ENCODE data around the gene MKLN1.
A peak's percentile ranks its signal among the peaks of the same experiment; 100 is the strongest.
"Not testable (repeated sequence)": the region's sequence is repeated elsewhere in the genome, so short reads cannot be mapped to it uniquely, and the experiment has no call there.

MKLN1 gene

DNA sequence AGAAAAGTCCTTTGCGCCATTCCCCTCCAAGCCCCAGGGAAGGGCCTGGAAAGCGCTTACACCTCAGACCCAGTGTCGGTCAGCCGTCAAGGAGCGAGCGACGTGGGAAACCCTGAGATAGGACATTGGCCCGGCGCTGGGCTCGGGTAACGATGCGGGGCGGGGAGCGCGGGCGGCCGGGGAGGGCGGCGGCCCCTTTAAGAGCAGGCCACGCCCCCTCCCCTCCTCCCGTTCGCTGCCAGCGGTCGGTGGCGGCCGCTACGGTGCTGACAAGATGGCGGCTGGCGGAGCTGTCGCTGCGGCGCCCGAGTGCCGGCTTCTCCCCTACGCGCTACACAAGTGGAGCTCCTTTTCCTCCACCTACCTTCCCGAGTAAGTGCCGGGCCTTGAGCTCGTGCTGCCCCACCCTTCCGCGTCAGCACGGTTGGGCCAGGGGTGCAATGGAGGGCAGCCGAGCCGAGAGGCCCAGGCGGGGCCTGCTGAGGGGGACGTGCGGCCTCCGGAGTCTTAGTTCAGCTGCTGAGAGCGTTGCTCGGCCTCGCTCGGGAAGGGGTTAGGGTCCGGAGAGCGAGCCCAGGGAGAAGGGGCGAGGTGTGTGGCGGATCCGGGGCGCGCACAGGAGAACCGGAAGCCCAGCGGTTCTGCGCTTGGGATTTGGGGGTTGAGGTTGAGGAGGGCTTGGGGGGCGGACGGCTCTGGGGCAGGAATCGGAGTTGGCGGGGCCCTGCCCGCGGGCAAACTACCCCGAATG lies at the start of gene MKLN1:
Gene MKLN1, plus strand, starts transcription at position 251 of the 751 bp plus-strand sequence. Its CDS starts 24 bp downstream, at position 275.
- DNase-seq (ENCODE audit: low spot score): peak; percentile 90

DNA sequence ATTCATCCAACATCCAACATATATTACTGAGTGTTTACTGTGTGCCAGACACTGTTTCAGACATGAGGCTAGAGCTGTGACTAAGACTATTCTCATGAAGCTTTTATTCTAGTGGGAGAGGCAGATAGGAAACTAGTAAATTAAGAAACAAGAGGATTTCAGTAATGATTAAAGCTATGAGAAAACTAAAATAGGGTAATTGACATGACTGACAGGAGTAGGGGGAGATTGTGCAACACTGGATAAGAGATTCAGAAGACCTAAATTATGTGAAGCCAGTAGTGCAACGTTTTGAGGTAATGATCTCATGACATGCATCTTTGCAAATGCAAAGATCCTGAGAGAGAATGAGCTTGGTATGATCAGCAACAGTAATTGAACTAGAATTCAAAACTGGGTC lies 48.6 kb upstream of the MKLN1 start:
- DNase-seq (ENCODE audit: low spot score): no peak

GRCh38 chr7:131281266-131282048 lies 46.2 kb upstream of the MKLN1 start:
- DNase-seq (ENCODE audit: low spot score): no peak

DNA sequence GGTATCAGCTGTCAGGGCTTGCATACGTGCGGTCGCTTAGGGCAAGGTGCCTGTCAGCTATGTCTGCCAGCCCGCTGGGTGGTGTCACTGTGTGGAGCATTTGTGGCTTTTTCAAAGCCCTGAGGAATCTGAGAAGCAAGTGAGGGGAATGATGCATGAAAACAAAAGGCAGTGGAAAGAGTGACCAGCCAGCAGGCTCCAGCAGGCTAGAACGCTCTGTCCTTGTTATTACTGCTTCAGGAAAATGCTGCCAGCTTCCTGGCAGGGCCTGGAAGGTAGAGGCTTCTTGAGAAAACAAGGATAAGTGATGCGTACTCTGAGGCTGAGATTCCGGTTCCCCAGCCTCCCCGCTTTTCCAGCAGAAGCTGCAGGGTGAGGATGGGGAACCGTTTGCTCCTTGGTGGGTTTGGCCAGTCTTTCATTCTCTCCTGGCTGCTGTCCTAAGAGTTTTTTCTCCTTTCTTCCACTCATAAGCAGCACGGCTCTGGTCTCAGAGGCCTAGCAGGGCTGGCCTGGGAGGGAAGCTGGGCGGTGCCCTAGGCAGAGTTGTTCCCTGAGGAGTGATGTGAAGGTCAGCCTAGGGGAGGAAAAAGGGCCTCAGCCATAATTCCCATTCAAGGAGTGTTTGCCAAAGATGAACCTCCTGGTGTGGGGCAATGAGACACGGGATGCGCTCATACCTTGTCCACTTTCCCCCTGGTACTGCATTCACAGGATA lies 42.8 kb upstream of the MKLN1 start:
- DNase-seq (ENCODE audit: low spot score): no peak

DNA sequence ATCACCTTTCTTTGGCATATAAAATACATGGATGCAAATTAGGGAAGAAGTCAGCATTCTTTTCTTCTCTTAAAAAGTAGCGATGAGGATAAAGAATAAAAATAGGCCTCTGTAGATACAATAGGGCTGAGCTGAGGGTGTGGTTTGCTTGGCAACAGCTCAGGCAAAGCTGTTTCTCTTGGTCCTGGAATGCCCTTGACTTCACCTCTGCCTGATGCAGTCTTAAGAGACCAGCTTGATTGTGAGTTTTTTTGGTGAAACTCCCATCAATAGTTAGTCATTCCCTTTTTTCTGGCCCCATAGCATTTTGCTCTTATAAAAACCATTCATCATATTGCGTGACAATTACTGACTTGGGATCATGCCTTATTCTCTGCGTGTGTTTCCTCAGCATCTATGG lies 42.1 kb upstream of the MKLN1 start:
- DNase-seq (ENCODE audit: low spot score): no peak

DNA sequence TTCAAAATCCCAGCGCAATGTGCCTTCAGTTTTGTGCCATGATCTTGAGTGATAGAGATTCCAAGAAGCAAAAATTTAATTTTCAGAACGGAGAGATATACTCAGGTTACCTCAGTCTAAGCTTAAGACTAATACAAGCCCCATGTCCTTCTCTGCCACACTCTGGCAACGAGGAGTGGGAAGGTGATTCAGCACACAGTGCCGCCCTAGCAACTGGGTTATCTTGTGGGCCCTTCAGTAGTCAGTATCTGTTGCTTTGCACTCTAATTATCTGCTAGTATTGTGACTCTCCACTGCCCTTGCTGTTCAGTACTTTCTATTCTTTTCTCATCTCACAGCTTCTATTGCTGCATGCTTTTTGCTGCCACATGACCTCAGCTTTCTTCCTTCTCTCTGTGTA lies 39.2 kb upstream of the MKLN1 start:
- no peak for DNase-seq (ENCODE audit: low spot score)

DNA sequence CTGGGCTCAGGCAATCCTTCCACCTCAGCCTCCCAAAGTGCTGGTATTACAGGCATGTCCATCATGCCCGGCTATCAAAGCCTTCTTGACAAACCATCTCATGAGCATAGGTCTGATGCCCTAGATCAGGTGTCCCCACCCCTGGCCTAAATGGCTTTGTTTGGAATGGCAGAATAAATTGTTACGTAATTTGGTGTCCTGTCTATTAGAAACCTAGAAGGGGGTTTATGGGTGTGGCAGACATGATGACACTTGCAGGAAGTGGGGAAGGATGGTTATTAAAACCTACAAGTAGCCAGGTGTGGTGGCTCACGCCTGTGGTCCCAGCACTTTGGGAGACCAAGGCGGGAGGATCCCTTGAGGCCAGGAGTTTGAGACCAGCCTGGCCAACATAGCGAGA lies 38.6 kb upstream of the MKLN1 start:
- DNase-seq (ENCODE audit: low spot score): no peak

DNA sequence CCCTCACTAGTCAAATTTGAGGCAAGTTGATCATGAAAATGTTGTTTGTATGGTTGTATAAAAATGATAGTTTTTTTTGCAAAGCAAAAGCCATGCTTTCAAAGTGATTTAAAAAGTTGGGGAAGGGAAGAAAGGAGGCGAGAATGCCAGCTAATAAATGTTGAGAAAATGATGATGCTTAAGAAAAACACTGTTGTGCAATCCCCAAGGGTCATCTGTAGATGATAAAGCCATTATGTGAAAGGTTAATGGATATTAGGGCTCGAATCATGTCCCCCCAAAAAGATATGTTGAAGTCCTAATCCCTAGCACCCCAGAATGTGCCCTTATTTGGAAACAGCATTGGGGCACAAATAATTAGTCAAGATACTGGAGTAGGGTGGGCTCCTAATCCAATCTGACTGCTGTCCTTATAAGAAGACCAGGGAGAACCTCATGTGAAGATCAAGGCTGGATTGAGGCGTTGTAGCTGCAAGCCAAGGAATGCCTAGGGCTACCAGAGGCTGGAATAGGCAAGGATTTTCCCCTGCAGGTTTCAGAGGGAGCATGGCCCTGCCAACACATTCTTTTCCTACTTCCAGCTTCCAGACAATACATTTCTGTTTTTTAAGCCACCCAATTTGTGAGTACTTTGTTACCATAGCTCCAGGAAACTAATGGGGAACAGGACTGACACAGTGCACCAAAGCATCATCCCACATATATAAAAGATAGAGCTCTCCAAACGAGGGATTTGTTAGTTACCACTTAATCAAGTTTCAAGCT lies 35.4 kb upstream of the MKLN1 start:
- no peak for DNase-seq (ENCODE audit: low spot score)

DNA sequence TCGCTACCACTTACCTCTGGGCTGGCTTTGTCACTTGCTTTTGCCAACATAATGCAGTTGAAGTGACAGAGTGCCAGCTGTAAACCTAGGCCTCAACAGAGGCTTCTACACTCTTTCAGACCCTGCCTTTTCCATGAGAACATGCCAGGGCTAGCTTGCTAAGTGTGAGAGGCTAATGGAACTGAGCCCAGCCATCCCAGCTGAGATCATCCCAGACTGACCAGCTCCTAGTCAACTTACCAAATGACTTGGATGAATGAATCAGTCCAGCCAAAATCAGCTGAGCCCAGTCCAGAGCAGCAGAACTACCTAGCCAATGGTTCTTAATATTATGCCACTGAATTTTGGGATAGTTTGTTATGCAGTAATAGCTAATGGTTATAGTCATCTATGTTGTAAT lies 34.7 kb upstream of the MKLN1 start:
- no peak for DNase-seq (ENCODE audit: low spot score)

DNA sequence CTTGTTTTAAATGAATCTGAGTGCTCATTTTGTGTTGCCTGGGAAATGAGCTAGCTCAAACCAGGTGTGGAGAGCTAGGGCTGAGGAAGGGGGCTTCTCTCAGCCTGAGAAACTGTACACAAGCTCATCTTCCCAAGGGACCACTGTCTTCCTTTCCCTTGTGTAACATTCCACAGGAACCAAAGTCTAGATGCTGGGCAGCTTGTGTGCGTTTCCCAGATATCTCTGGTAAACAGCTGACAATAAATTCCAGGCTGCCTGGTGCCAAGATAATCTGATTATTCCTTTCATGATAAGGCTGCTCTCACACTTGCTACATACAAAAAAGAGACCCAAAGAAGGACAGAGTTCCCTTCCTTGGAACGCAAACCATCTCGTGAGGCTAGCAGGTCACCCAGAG lies 33.1 kb upstream of the MKLN1 start:
- peak; percentile 23 for DNase-seq (ENCODE audit: low spot score)

- no peak for DNase-seq (ENCODE audit: low spot score)
These were observed 29.1 kb upstream of the MKLN1 start for GRCh38 chr7:131298608-131298992.

- DNase-seq (ENCODE audit: low spot score): no peak
These were observed 28.6 kb upstream of the MKLN1 start for GRCh38 chr7:131299074-131299473.

GRCh38 chr7:131300078-131300477 lies 27.6 kb upstream of the MKLN1 start:
- DNase-seq (ENCODE audit: low spot score): no peak

DNA sequence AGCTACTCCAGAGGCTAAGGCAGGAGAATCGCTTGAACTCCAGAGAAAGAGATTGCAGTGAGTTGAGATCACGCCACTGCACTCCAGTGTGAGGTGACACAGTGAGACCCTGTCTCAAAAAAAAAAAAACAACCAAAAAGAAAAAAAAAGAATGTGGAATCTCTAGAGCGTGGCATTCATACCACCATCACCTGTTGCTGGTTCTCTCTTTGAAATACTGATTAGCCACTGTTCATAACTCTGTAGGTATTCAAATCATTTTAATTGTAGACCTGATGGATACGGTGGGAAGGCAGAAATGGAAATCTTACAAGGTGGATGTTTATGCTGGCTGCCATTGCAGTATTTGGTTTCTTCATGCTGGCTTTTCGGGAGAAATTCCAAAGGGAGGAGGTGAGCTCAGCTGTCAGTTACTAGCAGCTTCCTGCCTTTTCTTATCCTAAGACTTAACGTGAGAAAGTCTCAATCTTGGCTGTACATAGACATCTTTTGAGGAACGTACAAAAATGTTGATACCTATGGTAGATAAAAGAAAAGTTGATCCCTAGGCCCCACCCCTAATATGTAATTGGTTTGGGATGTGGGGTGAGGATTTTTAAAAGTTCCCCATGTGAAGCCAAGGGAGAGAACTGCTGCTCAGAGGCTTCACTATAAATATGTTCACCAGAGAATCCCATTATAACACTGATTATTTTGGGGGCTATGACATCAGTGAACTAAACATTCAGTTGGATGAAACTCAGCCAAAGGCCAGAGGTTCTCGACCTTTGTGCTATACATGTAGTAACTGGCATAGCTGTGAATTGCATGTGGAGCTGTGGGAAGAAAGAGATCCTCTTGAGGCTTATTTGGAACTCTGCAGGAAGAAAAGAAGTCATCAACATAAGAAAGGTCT lies 26.9 kb upstream of the MKLN1 start:
- no peak for DNase-seq (ENCODE audit: low spot score)

DNA sequence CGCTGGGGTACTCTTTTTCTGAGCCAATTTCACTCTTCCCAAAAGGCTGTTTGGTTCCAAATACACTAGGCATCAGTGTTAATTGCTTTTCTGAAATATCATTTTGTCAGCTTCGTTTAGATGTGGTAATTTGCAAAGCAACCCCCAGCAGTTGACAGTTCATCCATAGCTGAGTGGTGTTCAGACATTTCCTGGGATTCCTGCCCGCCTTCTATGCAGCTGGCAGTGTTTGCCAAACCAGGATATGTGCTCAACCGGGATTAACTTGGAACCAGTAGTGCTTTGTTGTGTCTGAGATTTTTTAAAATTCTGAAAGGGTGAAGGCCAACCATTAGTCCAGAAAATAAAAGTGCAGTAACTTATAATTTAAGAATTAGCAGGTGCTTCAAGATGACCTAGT lies 25.2 kb upstream of the MKLN1 start:
- no peak for DNase-seq (ENCODE audit: low spot score)

DNA sequence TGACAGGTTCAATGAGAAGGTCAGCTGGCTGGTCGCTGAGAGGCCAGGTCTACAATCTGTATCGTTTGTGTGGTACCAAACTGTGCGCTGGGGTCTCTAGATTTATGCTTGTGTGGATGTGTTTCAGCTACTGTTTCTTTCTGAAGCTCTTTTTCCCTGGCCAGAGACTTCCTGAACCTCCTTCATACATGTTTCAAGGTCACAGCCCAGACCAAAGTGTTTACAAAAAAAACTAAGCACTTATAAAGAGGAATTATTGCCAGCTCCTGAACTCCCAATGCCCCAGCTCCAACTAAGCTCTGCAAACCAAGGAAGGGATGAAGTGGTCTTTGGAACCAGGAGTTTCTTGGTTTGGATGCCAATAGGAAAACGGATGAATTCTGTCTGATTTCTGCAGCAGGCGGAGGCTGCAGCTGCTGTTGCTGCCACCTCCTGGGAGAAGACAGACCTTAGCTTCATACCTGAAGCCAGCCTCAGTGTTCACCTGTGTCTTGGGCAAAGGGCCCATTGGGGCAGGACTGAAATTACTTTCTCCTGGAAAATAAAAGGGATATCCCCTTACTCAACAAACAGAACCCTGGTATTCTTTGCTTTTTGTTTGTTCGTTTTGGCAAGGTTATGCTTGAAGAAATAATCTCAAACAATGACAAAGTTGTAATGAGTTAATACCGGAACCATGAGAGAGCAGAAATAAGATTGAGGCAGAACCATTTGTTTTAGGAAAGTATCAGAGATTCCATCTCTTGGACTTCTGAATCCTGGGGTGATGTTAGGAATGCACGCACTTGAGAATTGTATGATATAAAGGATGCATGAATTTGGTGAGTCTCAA lies 24.6 kb upstream of the MKLN1 start:
- DNase-seq (ENCODE audit: low spot score): peak; percentile 31

DNA sequence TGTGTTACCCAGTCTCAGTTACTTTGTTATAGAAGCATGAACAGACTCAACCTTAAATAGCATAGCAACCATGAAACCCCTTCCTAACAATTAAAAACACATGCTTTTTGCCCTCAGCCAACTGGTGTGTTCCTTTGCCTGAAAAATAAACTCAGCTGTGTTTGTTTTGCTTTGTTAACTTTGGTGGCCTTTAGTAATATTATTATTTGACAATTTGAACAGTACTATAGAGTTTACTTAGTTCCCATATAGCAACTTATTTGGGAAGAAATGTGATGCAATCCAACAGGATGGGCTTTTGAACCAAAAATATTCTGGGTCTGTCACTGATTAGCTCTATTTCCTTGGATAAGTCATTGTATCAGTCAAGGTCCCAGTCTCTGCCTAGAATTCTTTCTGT lies 22.5 kb upstream of the MKLN1 start:
- no peak for DNase-seq (ENCODE audit: low spot score)

GRCh38 chr7:131306041-131306440 lies 21.6 kb upstream of the MKLN1 start:
- not testable (repeated sequence) for DNase-seq (ENCODE audit: low spot score)

DNA sequence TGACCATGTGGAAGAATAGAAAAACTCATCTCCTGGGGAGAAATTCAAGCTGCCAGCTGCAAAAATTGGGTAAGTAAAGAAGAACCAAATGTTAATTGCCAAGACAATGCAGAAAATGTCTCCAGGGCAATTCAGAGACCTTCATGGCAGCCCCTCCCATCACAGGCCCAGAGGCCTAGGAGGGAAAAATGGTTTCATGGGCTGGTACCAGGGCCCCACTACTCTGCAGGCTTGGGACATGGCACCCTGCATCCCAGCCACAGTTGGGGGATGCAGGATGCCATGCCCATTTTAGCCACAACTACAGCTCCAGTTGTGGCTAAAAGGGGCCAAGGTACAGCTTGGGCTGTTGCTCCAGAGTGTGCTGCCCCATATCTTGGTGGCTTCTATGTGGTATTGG lies 20.9 kb upstream of the MKLN1 start:
- DNase-seq (ENCODE audit: low spot score): no peak

DNA sequence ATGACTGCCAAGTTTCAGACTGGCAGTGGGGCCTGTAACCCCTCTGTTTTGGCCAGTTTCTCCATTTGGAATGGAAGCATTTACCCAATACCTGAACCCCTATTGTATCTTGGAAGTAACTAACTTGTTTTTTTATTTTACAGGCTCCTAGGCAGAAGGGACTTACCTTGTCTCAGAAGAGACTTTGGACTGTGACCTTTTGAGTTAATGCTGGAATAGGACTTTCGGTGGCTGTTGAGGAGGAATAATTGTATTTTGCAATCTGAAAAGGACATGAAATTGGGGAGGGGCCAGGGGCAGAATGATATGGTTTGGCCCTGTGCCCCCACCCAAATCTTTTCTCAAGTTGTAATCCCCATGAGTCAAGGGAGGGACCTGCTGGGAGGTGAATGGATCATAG lies 20.0 kb upstream of the MKLN1 start:
- no peak for DNase-seq (ENCODE audit: low spot score)
